COLO829 (cell line): ENCODE data around the gene PPP1R16B.

Experiments used
- DNase-seq: peaks from one replicate; pipeline ENCODE4 v3.0.0; 2012; ENCODE audit warnings: low spot score

Gene PPP1R16B

GRCh38 chr20:38805502-38805957 lies at the start of gene PPP1R16B:
PPP1R16B (plus strand) TSS chr20:38805697; CDS start chr20:38835926, 30,229 bp downstream.
- DNase-seq = no peak

GRCh38 chr20:38757145-38757775 lies 48.2 kb upstream of the PPP1R16B start:
- no peak for DNase-seq

- no peak for DNase-seq
Measured at GRCh38 chr20:38759106-38759505, 46.4 kb upstream of the PPP1R16B start.

GRCh38 chr20:38760978-38761377 lies 44.5 kb upstream of the PPP1R16B start:
- DNase-seq = no peak

DNA sequence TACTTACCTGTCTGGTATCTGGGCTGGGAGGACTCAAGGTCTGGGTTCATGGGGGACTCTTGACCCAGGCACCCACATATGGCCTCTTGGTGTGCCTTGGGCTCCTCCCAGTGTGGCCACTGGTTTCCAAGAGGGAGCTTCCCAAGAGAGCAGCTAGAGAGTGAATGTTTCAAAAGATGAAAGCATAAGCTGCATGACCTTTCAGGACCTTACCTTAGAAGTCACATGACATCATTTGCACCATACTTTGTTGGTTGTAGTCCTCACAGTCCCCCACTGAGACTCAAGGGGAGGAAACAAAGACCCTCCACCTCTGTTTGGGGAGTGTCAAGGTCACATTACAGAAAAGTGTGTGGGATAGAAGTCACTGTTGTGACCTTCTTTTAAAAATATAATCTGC lies 43.3 kb upstream of the PPP1R16B start:
- DNase-seq = no peak

- no peak for DNase-seq
Measured at GRCh38 chr20:38763616-38764015, 41.9 kb upstream of the PPP1R16B start.

DNA sequence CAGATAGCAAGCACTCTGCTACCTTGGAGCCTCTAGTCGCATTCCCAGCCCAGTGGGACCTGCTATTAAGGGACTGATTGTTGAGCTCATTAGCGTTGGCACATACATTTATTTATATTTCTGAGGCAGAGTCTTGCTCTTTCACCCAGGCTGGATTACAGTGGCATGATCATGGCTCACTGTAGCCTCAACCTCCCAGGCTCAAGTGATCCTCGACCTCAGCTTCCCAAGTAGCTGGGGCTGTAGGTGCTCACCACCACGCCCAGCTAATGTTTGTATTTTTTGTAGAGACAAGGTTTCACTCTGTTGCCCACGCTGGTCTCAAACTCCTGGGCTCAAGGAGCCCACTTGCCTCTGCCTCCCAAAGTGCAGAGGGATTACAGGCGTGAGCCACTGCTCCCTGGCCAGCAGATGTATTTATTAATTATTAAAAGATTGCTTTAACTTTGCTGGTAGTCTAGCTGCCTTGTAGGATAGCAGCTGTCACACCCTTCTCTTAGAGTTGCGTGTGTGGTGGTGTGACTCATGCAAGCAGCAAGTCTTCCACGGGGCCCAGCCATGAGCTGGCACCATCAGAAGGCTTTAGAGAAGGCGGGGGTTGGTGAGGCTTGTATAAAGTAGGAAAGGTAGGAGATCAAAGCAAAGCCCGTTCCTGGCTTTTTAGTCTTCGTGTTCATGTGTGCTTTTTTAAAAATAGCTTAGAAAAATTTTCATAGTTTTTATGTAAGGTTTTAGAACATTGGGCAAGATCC lies 40.8 kb upstream of the PPP1R16B start:
- DNase-seq = peak; percentile 50

DNA sequence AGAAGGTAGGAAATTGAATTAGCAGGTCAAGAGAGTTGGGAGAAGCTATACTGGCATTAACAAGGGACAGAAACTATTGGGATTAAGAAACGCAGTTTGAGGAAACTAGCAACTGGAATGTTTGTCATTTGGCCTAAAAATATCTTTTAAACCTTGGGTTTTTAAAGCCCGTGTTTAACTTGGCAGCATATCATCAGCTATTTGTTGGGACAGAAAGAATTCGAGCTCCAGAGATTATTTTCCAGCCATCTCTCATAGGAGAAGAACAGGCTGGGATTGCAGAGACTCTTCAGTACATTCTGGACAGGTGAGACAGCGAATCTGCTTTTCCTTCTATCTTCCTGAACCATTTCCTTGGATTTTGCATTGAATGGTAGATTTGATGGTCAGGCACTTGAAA lies 39.4 kb upstream of the PPP1R16B start:
- no peak for DNase-seq

GRCh38 chr20:38769376-38770295 lies 35.9 kb upstream of the PPP1R16B start:
- DNase-seq = no peak

DNA sequence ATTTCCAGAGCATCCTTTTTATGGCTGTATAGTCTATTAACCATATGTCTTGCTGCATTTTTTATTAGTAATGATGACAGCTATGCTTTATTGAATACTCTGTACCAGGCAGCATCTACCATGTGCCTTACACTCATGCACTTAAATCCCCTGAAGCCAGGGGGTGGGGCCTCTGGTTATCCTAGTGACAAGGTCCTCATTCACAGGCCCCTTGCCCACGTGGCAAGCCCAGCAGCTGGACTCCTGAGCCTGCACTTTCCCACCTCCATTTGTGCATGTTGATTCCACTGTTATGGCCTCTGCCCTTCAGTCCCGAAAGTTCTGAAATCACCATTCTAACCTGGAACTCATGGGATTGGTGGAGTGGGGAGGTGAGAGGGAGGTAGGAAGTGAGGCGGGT lies 35.0 kb upstream of the PPP1R16B start:
- DNase-seq = no peak

- no peak for DNase-seq
Measured at GRCh38 chr20:38770970-38771369, 34.5 kb upstream of the PPP1R16B start.

GRCh38 chr20:38771621-38772020 lies 33.9 kb upstream of the PPP1R16B start:
- no peak for DNase-seq

DNA sequence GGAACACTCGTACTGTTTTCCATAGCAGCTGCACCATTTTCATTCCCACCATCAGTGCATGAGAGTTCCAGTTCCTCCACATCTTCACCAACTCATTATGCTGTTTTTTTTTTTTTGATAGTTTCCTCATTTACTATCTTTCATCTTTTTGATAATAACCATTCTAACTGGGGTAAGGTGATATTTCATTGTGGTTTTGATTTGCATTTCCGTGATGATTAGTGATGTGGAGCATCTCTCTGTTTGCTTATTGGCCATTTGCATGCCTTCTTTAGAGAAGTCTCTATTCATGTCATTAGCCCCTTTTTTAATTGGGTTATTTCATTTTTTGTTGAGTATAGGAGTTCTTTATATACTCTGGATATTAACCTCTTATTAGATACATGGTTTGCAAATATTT lies 31.3 kb upstream of the PPP1R16B start:
- no peak for DNase-seq

DNA sequence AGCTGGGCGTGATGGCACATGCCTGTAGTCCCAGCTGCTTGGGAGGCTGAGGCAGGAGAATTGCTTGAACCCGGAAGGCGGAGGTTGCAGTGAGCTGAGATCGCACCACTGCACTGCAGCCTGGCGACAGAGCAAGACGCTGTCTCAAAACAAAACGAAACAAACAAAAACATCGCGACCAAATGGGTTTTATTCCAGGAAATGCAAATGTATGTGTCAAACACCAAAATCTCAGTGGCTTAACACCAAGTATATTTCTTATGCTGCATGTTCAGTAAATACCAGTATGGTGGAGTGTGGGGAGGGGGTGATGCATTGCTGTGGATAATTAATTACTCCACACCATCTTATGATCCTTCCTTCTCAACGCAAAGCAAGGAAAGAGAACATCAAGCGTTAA lies 29.1 kb upstream of the PPP1R16B start:
- no peak for DNase-seq

DNA sequence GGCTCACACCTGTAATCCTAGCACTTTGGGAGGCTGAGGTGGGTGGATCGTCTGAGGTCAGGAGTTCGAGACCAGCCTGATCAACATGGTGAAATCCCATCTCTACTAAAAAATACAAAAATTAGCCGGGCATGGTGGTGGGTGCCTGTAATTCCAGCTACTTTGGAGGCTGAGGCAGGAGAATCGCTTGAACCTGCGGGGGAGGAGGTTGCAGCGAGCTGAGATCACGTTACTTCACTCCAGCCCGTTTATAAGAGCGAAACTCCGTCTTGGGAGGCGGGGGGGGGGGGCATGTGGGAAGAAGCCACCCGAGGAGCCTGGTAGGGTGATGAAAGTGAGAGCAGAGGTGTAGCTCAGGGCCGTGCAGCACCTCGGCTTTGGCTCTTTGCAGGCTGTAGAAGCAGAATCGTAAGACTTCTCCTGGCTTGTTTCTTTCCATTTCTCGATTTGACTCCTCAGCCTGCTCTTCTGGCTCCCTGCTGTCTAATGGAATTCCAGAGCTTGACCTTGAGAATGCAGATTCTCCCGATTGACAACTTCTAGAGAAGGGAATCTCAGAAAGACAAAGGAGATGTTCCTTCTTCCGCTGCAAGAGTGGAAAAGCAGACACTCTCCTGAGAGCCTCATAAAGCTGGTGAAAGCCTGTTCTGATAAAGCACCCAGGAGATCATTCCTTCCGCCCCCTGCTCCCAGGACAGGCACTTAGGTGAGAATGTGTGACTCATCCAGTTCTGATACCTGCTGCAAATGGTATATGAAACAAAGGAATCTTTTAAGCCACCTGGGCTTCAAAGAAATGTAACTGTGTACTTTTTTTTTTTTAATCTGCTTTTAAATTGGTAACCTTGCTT lies 26.0 kb upstream of the PPP1R16B start:
- no peak for DNase-seq

GRCh38 chr20:38782275-38782674 lies 23.2 kb upstream of the PPP1R16B start:
- DNase-seq = no peak

- no peak for DNase-seq
Measured at GRCh38 chr20:38787870-38788269, 17.6 kb upstream of the PPP1R16B start.

DNA sequence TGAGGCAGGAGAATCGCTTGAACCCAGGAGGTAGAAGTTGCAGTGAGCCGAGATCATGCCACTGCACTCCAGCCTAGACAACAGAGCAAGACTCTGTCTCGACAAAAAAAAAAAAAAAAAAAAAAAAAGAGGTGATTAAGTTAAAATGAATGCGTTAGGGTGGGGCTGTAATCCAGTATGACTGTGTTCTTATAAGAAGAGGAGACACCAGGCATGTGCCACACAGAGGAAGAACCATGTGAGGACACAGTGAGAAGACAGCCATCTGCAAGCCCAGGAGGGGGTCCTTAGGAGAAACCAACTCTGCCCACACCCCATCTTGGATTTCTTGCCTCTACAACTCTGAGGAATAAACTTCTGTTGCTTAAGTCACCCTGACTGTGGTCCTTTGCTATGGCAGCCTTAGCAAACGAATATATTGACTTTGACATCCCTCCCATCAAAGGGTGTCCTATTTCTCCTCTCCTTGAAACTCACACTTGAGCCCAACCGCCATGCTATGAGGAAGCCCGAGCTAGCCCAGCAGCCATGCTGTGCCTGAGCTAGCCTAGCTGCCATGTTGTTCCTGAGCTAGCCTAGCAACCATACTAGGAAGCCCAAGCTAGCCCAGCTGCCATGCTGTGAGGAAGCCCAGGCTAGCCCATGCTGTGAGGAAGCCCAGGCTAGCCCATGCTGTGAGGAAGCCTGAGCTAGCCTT lies 15.8 kb upstream of the PPP1R16B start:
- DNase-seq = no peak

- peak; percentile 13 for DNase-seq
Measured at GRCh38 chr20:38790200-38791053, 15.1 kb upstream of the PPP1R16B start.

GRCh38 chr20:38791291-38791690 lies 14.2 kb upstream of the PPP1R16B start:
- DNase-seq = no peak
